B cell (primary cell): Measurements from ENCODE around the gene TBX10.

ENCODE experiments used
- EZH2 ChIP-seq: IDR thresholded peaks from 2 replicates; pipeline ENCODE4 v1.6.1; 2012; ENCODE audit warnings: borderline replicate concordance, low read depth, mild to moderate bottlenecking, moderate library complexity, low read length; ENCODE audit not compliant: insufficient read depth, poor library complexity, severe bottlenecking
- TF ChIP-seq, protein P1 (sequence below): fragments of 200-600 bp; IDR thresholded peaks from one replicate; pipeline ENCODE4 v1.8.0; 2022; ENCODE audit warnings: antibody characterized with exemption, mild to moderate bottlenecking

DNA sequence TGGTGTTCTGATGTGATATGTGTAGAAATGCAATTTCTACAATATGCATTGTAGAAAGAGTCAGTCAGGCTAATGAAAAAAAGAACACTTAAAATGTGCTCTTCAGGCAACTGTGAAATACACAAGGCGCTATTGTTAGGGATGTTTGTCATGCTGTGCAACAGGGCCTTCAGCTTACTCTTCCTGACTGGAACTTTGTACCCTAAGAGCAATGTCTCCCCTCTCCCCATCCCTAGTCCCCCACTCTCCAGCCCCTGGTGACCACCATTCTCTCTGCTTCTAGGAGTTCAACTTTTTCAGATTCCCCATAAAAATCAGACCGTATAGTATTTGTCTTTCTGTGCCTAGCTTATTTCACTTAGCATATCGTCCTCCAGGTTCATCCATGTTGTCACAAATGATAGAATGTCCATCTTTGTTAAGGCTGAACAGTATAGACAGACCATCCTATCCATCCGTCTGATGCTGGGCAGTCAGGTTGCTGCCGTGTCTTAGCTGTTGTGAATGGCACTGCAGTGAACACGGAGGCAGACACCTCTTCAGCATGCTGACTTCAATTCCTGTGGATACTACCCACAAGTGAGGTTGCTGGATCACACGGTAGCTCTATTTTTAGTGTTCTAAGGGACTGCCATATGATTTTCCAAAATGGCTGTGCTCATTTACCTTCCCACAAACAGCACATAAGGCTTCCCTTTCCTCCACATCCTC lies 22.2 kb downstream of the TBX10 start:
- TF ChIP-seq, protein P1, sequence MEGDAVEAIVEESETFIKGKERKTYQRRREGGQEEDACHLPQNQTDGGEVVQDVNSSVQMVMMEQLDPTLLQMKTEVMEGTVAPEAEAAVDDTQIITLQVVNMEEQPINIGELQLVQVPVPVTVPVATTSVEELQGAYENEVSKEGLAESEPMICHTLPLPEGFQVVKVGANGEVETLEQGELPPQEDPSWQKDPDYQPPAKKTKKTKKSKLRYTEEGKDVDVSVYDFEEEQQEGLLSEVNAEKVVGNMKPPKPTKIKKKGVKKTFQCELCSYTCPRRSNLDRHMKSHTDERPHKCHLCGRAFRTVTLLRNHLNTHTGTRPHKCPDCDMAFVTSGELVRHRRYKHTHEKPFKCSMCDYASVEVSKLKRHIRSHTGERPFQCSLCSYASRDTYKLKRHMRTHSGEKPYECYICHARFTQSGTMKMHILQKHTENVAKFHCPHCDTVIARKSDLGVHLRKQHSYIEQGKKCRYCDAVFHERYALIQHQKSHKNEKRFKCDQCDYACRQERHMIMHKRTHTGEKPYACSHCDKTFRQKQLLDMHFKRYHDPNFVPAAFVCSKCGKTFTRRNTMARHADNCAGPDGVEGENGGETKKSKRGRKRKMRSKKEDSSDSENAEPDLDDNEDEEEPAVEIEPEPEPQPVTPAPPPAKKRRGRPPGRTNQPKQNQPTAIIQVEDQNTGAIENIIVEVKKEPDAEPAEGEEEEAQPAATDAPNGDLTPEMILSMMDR = no peak
- no peak for TF ChIP-seq EZH2
